ENCODE measurements around the gene ATP12A.

DNA sequence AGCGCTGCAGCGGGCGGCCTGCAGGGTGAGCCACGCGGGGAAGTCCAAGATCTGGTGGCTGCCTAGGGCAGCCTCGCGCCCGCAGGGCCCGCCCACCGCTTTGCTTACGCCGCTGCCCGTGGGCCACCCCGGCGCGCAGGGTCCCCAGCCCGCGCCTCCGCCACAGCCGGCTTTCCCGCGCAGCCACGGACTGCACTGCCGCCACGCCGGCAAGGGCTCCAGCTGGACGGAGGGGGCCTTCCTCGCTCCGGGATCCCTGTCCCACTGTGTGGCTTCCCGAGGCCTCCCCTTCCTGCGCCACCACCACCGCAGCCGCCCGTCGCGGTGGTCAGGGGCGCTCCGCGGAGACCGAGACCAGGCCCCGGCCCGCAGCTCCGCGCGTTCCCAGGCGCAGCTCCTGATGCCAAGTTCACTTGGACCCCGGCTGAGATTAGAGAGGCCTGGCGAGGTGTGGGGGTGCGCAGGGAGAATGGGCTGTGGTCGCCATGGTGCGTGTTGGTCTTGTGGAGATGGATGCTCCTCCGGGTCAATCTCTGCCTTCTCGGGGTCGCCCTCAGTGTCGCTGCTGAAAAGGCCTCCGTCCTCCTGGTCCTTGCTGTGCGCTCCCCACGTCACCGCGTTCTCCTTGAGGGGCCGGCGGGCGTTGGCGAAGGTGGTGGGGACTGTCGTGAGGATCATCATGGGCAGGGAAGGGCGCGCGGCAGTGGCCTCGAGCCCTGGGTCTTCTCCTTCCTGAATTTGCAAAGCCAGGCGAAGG, 65.8 kb downstream of the ATP12A start:
- TF ChIP-seq, protein P1, sequence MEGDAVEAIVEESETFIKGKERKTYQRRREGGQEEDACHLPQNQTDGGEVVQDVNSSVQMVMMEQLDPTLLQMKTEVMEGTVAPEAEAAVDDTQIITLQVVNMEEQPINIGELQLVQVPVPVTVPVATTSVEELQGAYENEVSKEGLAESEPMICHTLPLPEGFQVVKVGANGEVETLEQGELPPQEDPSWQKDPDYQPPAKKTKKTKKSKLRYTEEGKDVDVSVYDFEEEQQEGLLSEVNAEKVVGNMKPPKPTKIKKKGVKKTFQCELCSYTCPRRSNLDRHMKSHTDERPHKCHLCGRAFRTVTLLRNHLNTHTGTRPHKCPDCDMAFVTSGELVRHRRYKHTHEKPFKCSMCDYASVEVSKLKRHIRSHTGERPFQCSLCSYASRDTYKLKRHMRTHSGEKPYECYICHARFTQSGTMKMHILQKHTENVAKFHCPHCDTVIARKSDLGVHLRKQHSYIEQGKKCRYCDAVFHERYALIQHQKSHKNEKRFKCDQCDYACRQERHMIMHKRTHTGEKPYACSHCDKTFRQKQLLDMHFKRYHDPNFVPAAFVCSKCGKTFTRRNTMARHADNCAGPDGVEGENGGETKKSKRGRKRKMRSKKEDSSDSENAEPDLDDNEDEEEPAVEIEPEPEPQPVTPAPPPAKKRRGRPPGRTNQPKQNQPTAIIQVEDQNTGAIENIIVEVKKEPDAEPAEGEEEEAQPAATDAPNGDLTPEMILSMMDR (IDR thresholded peaks at IDR 0.05) = no peak
- no peak for TF ChIP-seq POLR2A (IDR thresholded peaks at IDR 0.05)

Measured in heart left ventricle (tissue), 13 donors.